HepG2 (cell line): ENCODE data around the gene FBXW8. TPM values are rescaled to one million over a fixed set of nuclear protein-coding genes. Genes with fewer than 3 reads are reported as not detected.
A peak's percentile ranks its signal among the peaks of the same experiment; 100 is the strongest.

ENCODE experiments used
- ATAC-seq: fragments of 200-7000 bp; cut with Tn5 transposase; 3 replicates; pipeline ENCODE4 v1.9.1; 2020; ENCODE audit warnings: mild to moderate bottlenecking, moderate library complexity
- BruUV-seq: library from RNA; stranded (reverse); fragments of 400-500 nt; replicated peaks from 2 replicates; lab custom pipeline; 2021; lab: Mats Ljungman, UMichigan
- CTCF ChIA-PET: fragments of 300-600 bp; formaldehyde crosslinking; extraction: SDS; loops from one replicate; lab custom pipeline; 2021; ENCODE audit warnings: low total read pairs, inconsistent platforms, low intra/inter-chr PET ratio; lab: Yijun Ruan, JAX
- POLR2A ChIA-PET: fragments of 350-600 bp; sonication (Branson Sonifier 250); formaldehyde crosslinking; loops from one replicate; lab custom pipeline; 2020; ENCODE audit warnings: antibody characterized with exemption, inconsistent platforms; lab: Yijun Ruan, JAX
- DNase-seq: peaks from one replicate; pipeline ENCODE4 v3.0.0-alpha.2; 2015; ENCODE audit warnings: low spot score
- FAIRE-seq: peaks from 3 replicates; lab custom pipeline; 2011; peaks lifted over from hg19 to GRCh38; lab: Jason Lieb, UNC
- H2AFZ ChIP-seq: one replicate; pipeline ENCODE4 v1.6.1; 2011; ENCODE audit warnings: low read length, inconsistent platforms
- H3K27ac ChIP-seq: fragments of 300-600 bp; 3 replicates; pipeline ENCODE4 v1.8.0; 2011; ENCODE audit warnings: mixed run types, mild to moderate bottlenecking, mixed read lengths, low read length, inconsistent platforms; ENCODE audit not compliant: insufficient read depth; ENCODE audit errors: extremely low read length
- H3K27me3 ChIP-seq, 2 experiments: fragments of 200-600 bp in 1 of 2; 2 replicates in 1 of 2; 3 replicates in 1 of 2; pipeline versions ENCODE4 v1.6.0 to v1.8.0; 2011; ENCODE audit warnings: low read length in 2 of 2, mild to moderate bottlenecking in 2 of 2, moderate library complexity in 2 of 2, inconsistent platforms in 1 of 2; ENCODE audit not compliant: insufficient read depth in 2 of 2, control insufficient read depth in 1 of 2
- H3K36me3 ChIP-seq, 2 experiments: fragments of 200-600 bp in 1 of 2; replicated peaks in 1 of 2; 2 replicates in 1 of 2; 3 replicates in 1 of 2; pipeline versions ENCODE4 v1.5.1 to v1.8.0; 2011; ENCODE audit warnings: low read length in 2 of 2, inconsistent platforms in 1 of 2; ENCODE audit not compliant: insufficient read depth in 2 of 2, control insufficient read depth in 1 of 2
- H3K4me1 ChIP-seq: 2 replicates; pipeline ENCODE4 v1.5.1; 2012; ENCODE audit warnings: low read length, inconsistent platforms; ENCODE audit not compliant: insufficient read depth
- H3K4me2 ChIP-seq: 2 replicates; pipeline ENCODE4 v1.6.0; 2011; ENCODE audit warnings: low read depth, low read length, inconsistent platforms
- H3K4me3 ChIP-seq, 3 experiments: fragments of 200-600 bp in 1 of 3; sonication (generic), shearing (Covaris generic) in 1 of 3; replicated peaks in 1 of 3; 2 replicates each; pipeline ENCODE4 v1.5.1; 2011 to 2016; ENCODE audit warnings: low read length in 3 of 3, inconsistent platforms in 2 of 3, low read depth in 2 of 3, mild to moderate bottlenecking in 2 of 3, control low read depth in 1 of 3, mixed read lengths in 1 of 3; ENCODE audit not compliant: insufficient read depth in 1 of 3
- H3K79me2 ChIP-seq: one replicate; pipeline ENCODE4 v1.6.1; 2011; ENCODE audit warnings: low read length, inconsistent platforms; ENCODE audit not compliant: insufficient read depth
- H3K9ac ChIP-seq: 2 replicates; pipeline ENCODE4 v1.6.0; 2011; ENCODE audit warnings: mild to moderate bottlenecking, low read depth, low read length, inconsistent platforms; ENCODE audit not compliant: insufficient read depth
- H3K9me3 ChIP-seq: 2 replicates; pipeline ENCODE4 v1.5.1; 2012; ENCODE audit warnings: mild to moderate bottlenecking, low read length
- H4K20me1 ChIP-seq: 2 replicates; pipeline ENCODE4 v1.6.0; 2011; ENCODE audit warnings: inconsistent platforms, mild to moderate bottlenecking, low read length, moderate library complexity; ENCODE audit not compliant: insufficient read depth
- ATF7-NPFF ChIP-seq: sonication (generic); formaldehyde crosslinking; IDR thresholded peaks from 2 replicates; pipeline ENCODE4 v1.8.1; 2023; ENCODE audit warnings: mild to moderate bottlenecking, low read depth, missing genetic modification reagents, moderate library complexity
- CEBPZ ChIP-seq: IDR thresholded peaks from 2 replicates; pipeline ENCODE4 v1.6.1; 2012; ENCODE audit warnings: low read length, improper control_type of control experiment
- HOXA9 ChIP-seq: sonication (generic); formaldehyde crosslinking; IDR thresholded peaks from 2 replicates; pipeline ENCODE4 v1.8.1; 2022; ENCODE audit warnings: missing genetic modification reagents, mild to moderate bottlenecking, moderate library complexity, borderline replicate concordance
- PLSCR1 ChIP-seq: sonication (generic); formaldehyde crosslinking; IDR thresholded peaks from 2 replicates; pipeline ENCODE4 v1.5.0; 2020; ENCODE audit warnings: missing genetic modification reagents, mild to moderate bottlenecking, borderline replicate concordance
- RFX5 ChIP-seq: IDR thresholded peaks from 2 replicates; pipeline ENCODE4 v1.6.1; 2011; ENCODE audit warnings: low read depth, low read length, improper control_type of control experiment
- RFXANK ChIP-seq: IDR thresholded peaks from 2 replicates; pipeline ENCODE4 v1.6.1; 2016
- RFXAP ChIP-seq: sonication (generic); formaldehyde crosslinking; IDR thresholded peaks from 2 replicates; pipeline ENCODE4 v1.4.0; 2020; ENCODE audit warnings: missing genetic modification reagents, borderline replicate concordance
- WGBS: methylation state at CpG from one replicate; pipeline ENCODE4 v1.1.6; 2017; ENCODE audit warnings: low lambda C conversion rate; 5-methylcytosine and 5-hydroxymethylcytosine counted together
- in situ Hi-C: cut with HindIII; loops from 2 replicates; pipeline ENCODE4 v1.10.0; 2017; ENCODE audit warnings: low pct_unique_long_range_greater_than_20kb; ENCODE audit not compliant: extremely low pct_ligation_motif_present
- intact Hi-C: fragments of 100-400 bp; cut with micrococcal nuclease; formaldehyde crosslinking; loops from one replicate; pipeline ENCODE4 v1.10.0; 2022; ENCODE audit not compliant: unreplicated experiment
- polyA plus RNA-seq, 8 experiments: library from polyadenylated mRNA; depleted of rRNA in 3 of 8; stranded (reverse) in 7 of 8; unstranded in 1 of 8; fragments of >200 nt; fragmentation: Illumina TruSeq in 4 of 8; extraction: Trizol in 4 of 8; gene quantifications; 2 replicates each; pipeline versions ENCODE4 v1.2.1 to v1.2.3, GENCODE V29; 2011 to 2016; ENCODE audit warnings: low read depth in 4 of 8, missing spikeins in 1 of 8, mixed read lengths in 1 of 8; ENCODE audit not compliant: insufficient read depth in 1 of 8
- total RNA-seq, 5 experiments: library from RNA; depleted of rRNA; stranded (reverse); fragments of >200 nt; fragmentation: Illumina TruSeq; extraction: Trizol; gene quantifications; 2 replicates each; pipeline ENCODE4 v1.2.3, GENCODE V29; 2016; ENCODE audit warnings: low read depth in 1 of 5

The FBXW8 gene
- total and polyA plus RNA-seq, 2 of the 13 experiments (the other 11 are each of a cell fraction or from before 2014, with no cell fraction given) = 5.1 to 5.9 TPM

GRCh38 chr12:117080661-117081144 is 170.0 kb downstream of the FBXW8 start:
- intact Hi-C loops (no loop called here), in situ Hi-C loops (no loop called here)
- ChIA-PET POLR2A (interaction anchor here (0.7 kb wide), 1 partner anchor 10 kb away, joined by 3 read pairs; no protein-coding TSS in a partner anchor), CTCF (no interaction called here)
- FAIRE-seq (no peak), ATAC-seq (no peak), DNase-seq (no peak)
- Histone ChIP-seq H3K36me3 (peaks cover 7 to 35% of the 10 kb centered on the region in 2 experiments), H3K9ac (no peak overlapping the region), H3K27me3 (no peaks in the 10 kb centered on the region), H2AFZ (no peak overlapping the region), H4K20me1 (peaks cover 19% of the 10 kb centered on the region), H3K9me3 (no peaks in the 10 kb centered on the region), H3K4me2 (no peak overlapping the region), H3K4me3 (no peak overlapping the region), H3K27ac (no peak overlapping the region), H3K79me2 (peaks cover 84% of the 10 kb centered on the region), H3K4me1 (peaks cover 44% of the 10 kb centered on the region)
- 84% methylated on average over 6 of the region's 6 CpGs for WGBS
- BruUV-seq = no TSS peak
- TF ChIP-seq CEBPZ = no peak
- TF ChIP-seq RFXAP (CRISPR knock-in tag) = peak; percentile 79; the same call in 1 of the 2 replicates
- TF ChIP-seq PLSCR1 (CRISPR knock-in tag) = no peak
- peak; percentile 96 for TF ChIP-seq RFX5
- no peak for TF ChIP-seq ATF7-NPFF (CRISPR knock-in tag)
- TF ChIP-seq RFXANK (CRISPR knock-in tag) = 0 out of 2 replicates have a peak, but pooled peaks have one; percentile 74
- TF ChIP-seq HOXA9 (CRISPR knock-in tag) = no peak

Other genes with a start within 250 kb of the FBXW8 start
- 51.8 and 65.6 TPM in 2 replicates for gene SPRING1, start 172.9 kb upstream of the FBXW8 start, total RNA-seq (2016; rRNA removed; fragmentation: Illumina TruSeq; extraction: Trizol)
- 16.1 and 20.0 TPM in 2 replicates for gene SPRING1, start 172.9 kb upstream of the FBXW8 start, polyA plus RNA-seq (2011; rRNA removed)
- 7.1 and 8.3 TPM in 2 replicates for gene RNFT2, start 172.6 kb upstream of the FBXW8 start, total RNA-seq (2016; rRNA removed; fragmentation: Illumina TruSeq; extraction: Trizol)
- 3.3 and 3.4 TPM in 2 replicates for gene RNFT2, start 172.6 kb upstream of the FBXW8 start, polyA plus RNA-seq (2011; rRNA removed)
- 0.02 TPM in 1 of 2 replicates, not detected in the other for gene HRK, start 29.5 kb upstream of the FBXW8 start, total RNA-seq (2016; rRNA removed; fragmentation: Illumina TruSeq; extraction: Trizol)
- gene HRK, start 29.5 kb upstream of the FBXW8 start, polyA plus RNA-seq (2011; rRNA removed) = 0.03 TPM in 1 of 2 replicates, not detected in the other
- gene TESC, start 188.5 kb downstream of the FBXW8 start, total RNA-seq (2016; rRNA removed; fragmentation: Illumina TruSeq; extraction: Trizol) = 90.4 and 95.7 TPM in 2 replicates
- gene TESC, start 188.5 kb downstream of the FBXW8 start, polyA plus RNA-seq (2011; rRNA removed) = 181 and 193 TPM in 2 replicates